ENCODE measurements around the gene CERT1. TPM values are rescaled to one million over a fixed set of nuclear protein-coding genes. Genes with fewer than 3 reads are reported as not detected.

CERT1 gene
- polyA plus RNA-seq, 2 donors = 13.4 to 13.5 TPM

GRCh38 chr5:75525344-75525743 lies 13.9 kb upstream of the CERT1 start:
- Histone ChIP-seq H3K9me3 (ENCODE audit: control insufficient read depth in 2 of 2, insufficient read depth in 1 of 2, low read depth in 1 of 2, low read length in 1 of 2) (peaks cover 0 to 3% of the 10 kb centered on the region in 2 donors), H3K27ac (ENCODE audit: low read depth in 2 of 2, low read length in 1 of 2) (no peak overlapping the region), H3K36me3 (ENCODE audit: control insufficient read depth in 2 of 2, insufficient read depth in 2 of 2, low read length in 1 of 2) (peaks cover 0 to 2% of the 10 kb centered on the region in 2 donors), H3K4me3 (ENCODE audit: low read depth in 1 of 2, low read length in 2 of 2) (no peak overlapping the region), H3K27me3 (ENCODE audit: control insufficient read depth in 1 of 2, insufficient read depth in 2 of 2, low read length in 2 of 2) (no peaks in the 10 kb centered on the region), H3K4me1 (ENCODE audit: control insufficient read depth in 2 of 2, insufficient read depth in 2 of 2, low read length in 1 of 2) (no peaks in the 10 kb centered on the region)
- WGBS, 2 donors = 95% methylated on average over 1 of the region's 1 CpG

GRCh38 chr5:75524591-75524990 lies 13.2 kb upstream of the CERT1 start:
- no peaks in the 10 kb centered on the region for H3K4me1 ChIP-seq (ENCODE audit: control insufficient read depth in 2 of 2, insufficient read depth in 2 of 2, low read length in 1 of 2)
- peaks cover 0 to 3% of the 10 kb centered on the region in 2 donors for H3K9me3 ChIP-seq (ENCODE audit: control insufficient read depth in 2 of 2, insufficient read depth in 1 of 2, low read depth in 1 of 2, low read length in 1 of 2)
- 85 to 87% methylated on average over 1 of the region's 1 CpG for WGBS, 2 donors
- no peaks in the 10 kb centered on the region for H3K27me3 ChIP-seq (ENCODE audit: control insufficient read depth in 1 of 2, insufficient read depth in 2 of 2, low read length in 2 of 2)
- H3K4me3 ChIP-seq (ENCODE audit: low read depth in 1 of 2, low read length in 2 of 2) = no peak overlapping the region
- H3K36me3 ChIP-seq (ENCODE audit: control insufficient read depth in 2 of 2, insufficient read depth in 2 of 2, low read length in 1 of 2) = peaks cover 0 to 3% of the 10 kb centered on the region in 2 donors
- no peak overlapping the region for H3K27ac ChIP-seq (ENCODE audit: low read depth in 2 of 2, low read length in 1 of 2)

- H3K9me3 ChIP-seq (ENCODE audit: control insufficient read depth in 2 of 2, insufficient read depth in 1 of 2, low read depth in 1 of 2, low read length in 1 of 2) = peaks cover 0 to 3% of the 10 kb centered on the region in 2 donors
- no peak overlapping the region for H3K27ac ChIP-seq (ENCODE audit: low read depth in 2 of 2, low read length in 1 of 2)
- H3K36me3 ChIP-seq (ENCODE audit: control insufficient read depth in 2 of 2, insufficient read depth in 2 of 2, low read length in 1 of 2) = peaks cover 0 to 3% of the 10 kb centered on the region in 2 donors
- 54 to 80% methylated on average over 3 of the region's 3 CpGs for WGBS, 2 donors
- no peaks in the 10 kb centered on the region for H3K27me3 ChIP-seq (ENCODE audit: control insufficient read depth in 1 of 2, insufficient read depth in 2 of 2, low read length in 2 of 2)
- no peaks in the 10 kb centered on the region for H3K4me1 ChIP-seq (ENCODE audit: control insufficient read depth in 2 of 2, insufficient read depth in 2 of 2, low read length in 1 of 2)
- no peak overlapping the region for H3K4me3 ChIP-seq (ENCODE audit: low read depth in 1 of 2, low read length in 2 of 2)
Observed at GRCh38 chr5:75524071-75524470, 12.6 kb upstream of the CERT1 start.

- H3K36me3 ChIP-seq (ENCODE audit: control insufficient read depth in 2 of 2, insufficient read depth in 2 of 2, low read length in 1 of 2) = peaks cover 0 to 3% of the 10 kb centered on the region in 2 donors
- no peaks in the 10 kb centered on the region for H3K27me3 ChIP-seq (ENCODE audit: control insufficient read depth in 1 of 2, insufficient read depth in 2 of 2, low read length in 2 of 2)
- H3K27ac ChIP-seq (ENCODE audit: low read depth in 2 of 2, low read length in 1 of 2) = no peak overlapping the region
- H3K9me3 ChIP-seq (ENCODE audit: control insufficient read depth in 2 of 2, insufficient read depth in 1 of 2, low read depth in 1 of 2, low read length in 1 of 2) = peaks cover 0 to 3% of the 10 kb centered on the region in 2 donors
- H3K4me1 ChIP-seq (ENCODE audit: control insufficient read depth in 2 of 2, insufficient read depth in 2 of 2, low read length in 1 of 2) = peaks cover 0 to 2% of the 10 kb centered on the region in 2 donors
- 85 to 92% methylated on average over 1 of the region's 1 CpG for WGBS, 2 donors
- no peak overlapping the region for H3K4me3 ChIP-seq (ENCODE audit: low read depth in 1 of 2, low read length in 2 of 2)
Observed at GRCh38 chr5:75523275-75523674, 11.8 kb upstream of the CERT1 start.

GRCh38 chr5:75522542-75522941 lies 11.1 kb upstream of the CERT1 start:
- Histone ChIP-seq H3K36me3 (ENCODE audit: control insufficient read depth in 2 of 2, insufficient read depth in 2 of 2, low read length in 1 of 2) (peaks cover 0 to 3% of the 10 kb centered on the region in 2 donors), H3K27me3 (ENCODE audit: control insufficient read depth in 1 of 2, insufficient read depth in 2 of 2, low read length in 2 of 2) (no peaks in the 10 kb centered on the region), H3K27ac (ENCODE audit: low read depth in 2 of 2, low read length in 1 of 2) (no peak overlapping the region), H3K4me3 (ENCODE audit: low read depth in 1 of 2, low read length in 2 of 2) (no peak overlapping the region), H3K9me3 (ENCODE audit: control insufficient read depth in 2 of 2, insufficient read depth in 1 of 2, low read depth in 1 of 2, low read length in 1 of 2) (peaks cover 0 to 3% of the 10 kb centered on the region in 2 donors), H3K4me1 (ENCODE audit: control insufficient read depth in 2 of 2, insufficient read depth in 2 of 2, low read length in 1 of 2) (peaks cover 0 to 2% of the 10 kb centered on the region in 2 donors)
- WGBS, 2 donors = 95 to 97% methylated on average over 1 of the region's 1 CpG

GRCh38 chr5:75522025-75522424 lies 10.6 kb upstream of the CERT1 start:
- H3K9me3 ChIP-seq (ENCODE audit: control insufficient read depth in 2 of 2, insufficient read depth in 1 of 2, low read depth in 1 of 2, low read length in 1 of 2) = peaks cover 0 to 3% of the 10 kb centered on the region in 2 donors
- no peaks in the 10 kb centered on the region for H3K27me3 ChIP-seq (ENCODE audit: control insufficient read depth in 1 of 2, insufficient read depth in 2 of 2, low read length in 2 of 2)
- no peak overlapping the region for H3K27ac ChIP-seq (ENCODE audit: low read depth in 2 of 2, low read length in 1 of 2)
- H3K4me1 ChIP-seq (ENCODE audit: control insufficient read depth in 2 of 2, insufficient read depth in 2 of 2, low read length in 1 of 2) = peaks cover 0 to 2% of the 10 kb centered on the region in 2 donors
- H3K4me3 ChIP-seq (ENCODE audit: low read depth in 1 of 2, low read length in 2 of 2) = no peak overlapping the region
- peaks cover 0 to 3% of the 10 kb centered on the region in 2 donors for H3K36me3 ChIP-seq (ENCODE audit: control insufficient read depth in 2 of 2, insufficient read depth in 2 of 2, low read length in 1 of 2)

GRCh38 chr5:75521195-75521594 lies 9.8 kb upstream of the CERT1 start:
- H3K27ac ChIP-seq (ENCODE audit: low read depth in 2 of 2, low read length in 1 of 2) = no peak overlapping the region
- H3K36me3 ChIP-seq (ENCODE audit: control insufficient read depth in 2 of 2, insufficient read depth in 2 of 2, low read length in 1 of 2) = peaks cover 0 to 3% of the 10 kb centered on the region in 2 donors
- H3K27me3 ChIP-seq (ENCODE audit: control insufficient read depth in 1 of 2, insufficient read depth in 2 of 2, low read length in 2 of 2) = no peaks in the 10 kb centered on the region
- whole genome bisulfite sequencing, 2 donors = 95 to 96% methylated on average over 2 of the region's 2 CpGs
- H3K4me3 ChIP-seq (ENCODE audit: low read depth in 1 of 2, low read length in 2 of 2) = no peak overlapping the region
- H3K4me1 ChIP-seq (ENCODE audit: control insufficient read depth in 2 of 2, insufficient read depth in 2 of 2, low read length in 1 of 2) = peaks cover 0 to 2% of the 10 kb centered on the region in 2 donors
- H3K9me3 ChIP-seq (ENCODE audit: control insufficient read depth in 2 of 2, insufficient read depth in 1 of 2, low read depth in 1 of 2, low read length in 1 of 2) = peaks cover 0 to 3% of the 10 kb centered on the region in 2 donors

GRCh38 chr5:75519761-75520160 lies 8.3 kb upstream of the CERT1 start:
- no peak overlapping the region for H3K27ac ChIP-seq (ENCODE audit: low read depth in 2 of 2, low read length in 1 of 2)
- H3K36me3 ChIP-seq (ENCODE audit: control insufficient read depth in 2 of 2, insufficient read depth in 2 of 2, low read length in 1 of 2) = peaks cover 0 to 3% of the 10 kb centered on the region in 2 donors
- no peak overlapping the region for H3K4me3 ChIP-seq (ENCODE audit: low read depth in 1 of 2, low read length in 2 of 2)
- WGBS, 2 donors = 72 to 88% methylated on average over 1 of the region's 1 CpG
- H3K9me3 ChIP-seq (ENCODE audit: control insufficient read depth in 2 of 2, insufficient read depth in 1 of 2, low read depth in 1 of 2, low read length in 1 of 2) = peaks cover 0 to 3% of the 10 kb centered on the region in 2 donors
- no peaks in the 10 kb centered on the region for H3K27me3 ChIP-seq (ENCODE audit: control insufficient read depth in 1 of 2, insufficient read depth in 2 of 2, low read length in 2 of 2)
- peaks cover 0 to 2% of the 10 kb centered on the region in 2 donors for H3K4me1 ChIP-seq (ENCODE audit: control insufficient read depth in 2 of 2, insufficient read depth in 2 of 2, low read length in 1 of 2)

- H3K9me3 ChIP-seq (ENCODE audit: control insufficient read depth in 2 of 2, insufficient read depth in 1 of 2, low read depth in 1 of 2, low read length in 1 of 2) = no peaks in the 10 kb centered on the region
- no peak overlapping the region for H3K27ac ChIP-seq (ENCODE audit: low read depth in 2 of 2, low read length in 1 of 2)
- no peaks in the 10 kb centered on the region for H3K36me3 ChIP-seq (ENCODE audit: control insufficient read depth in 2 of 2, insufficient read depth in 2 of 2, low read length in 1 of 2)
- peaks cover 0 to 2% of the 10 kb centered on the region in 2 donors for H3K4me1 ChIP-seq (ENCODE audit: control insufficient read depth in 2 of 2, insufficient read depth in 2 of 2, low read length in 1 of 2)
- H3K4me3 ChIP-seq (ENCODE audit: low read depth in 1 of 2, low read length in 2 of 2) = no peak overlapping the region
- H3K27me3 ChIP-seq (ENCODE audit: control insufficient read depth in 1 of 2, insufficient read depth in 2 of 2, low read length in 2 of 2) = no peaks in the 10 kb centered on the region
- WGBS, 2 donors = 93 to 95% methylated on average over 3 of the region's 3 CpGs
Observed at GRCh38 chr5:75514323-75514722, 2.9 kb upstream of the CERT1 start.

GRCh38 chr5:75513841-75514240 lies 2.4 kb upstream of the CERT1 start:
- no peak overlapping the region for H3K4me3 ChIP-seq (ENCODE audit: low read depth in 1 of 2, low read length in 2 of 2)
- H3K9me3 ChIP-seq (ENCODE audit: control insufficient read depth in 2 of 2, insufficient read depth in 1 of 2, low read depth in 1 of 2, low read length in 1 of 2) = no peaks in the 10 kb centered on the region
- 56 to 63% methylated on average over 1 of the region's 1 CpG for WGBS, 2 donors
- H3K27me3 ChIP-seq (ENCODE audit: control insufficient read depth in 1 of 2, insufficient read depth in 2 of 2, low read length in 2 of 2) = no peaks in the 10 kb centered on the region
- no peak overlapping the region for H3K27ac ChIP-seq (ENCODE audit: low read depth in 2 of 2, low read length in 1 of 2)
- no peaks in the 10 kb centered on the region for H3K36me3 ChIP-seq (ENCODE audit: control insufficient read depth in 2 of 2, insufficient read depth in 2 of 2, low read length in 1 of 2)
- peaks cover 0 to 1% of the 10 kb centered on the region in 2 donors for H3K4me1 ChIP-seq (ENCODE audit: control insufficient read depth in 2 of 2, insufficient read depth in 2 of 2, low read length in 1 of 2)

All from esophagus (tissue), 2 donors.